Endothelial cell of umbilical vein (primary cell): Measurements from ENCODE around the gene AGTPBP1.

Source experiments
- EZH2 ChIP-seq: IDR thresholded peaks from 2 replicates; pipeline ENCODE4 v1.6.1; 2012; ENCODE audit warnings: borderline replicate concordance, low read depth, mild to moderate bottlenecking, moderate library complexity, low read length, inconsistent platforms; ENCODE audit not compliant: severe bottlenecking
- POLR2A ChIP-seq: IDR thresholded peaks from 2 replicates; pipeline ENCODE4 v1.6.1; 2012; ENCODE audit warnings: low read depth, mild to moderate bottlenecking, control low read depth, low read length
- TF ChIP-seq, protein P1 (sequence below): IDR thresholded peaks from 2 replicates; pipeline ENCODE4 v1.6.1; 2011; ENCODE audit not compliant: insufficient read depth, insufficient read length
- TF ChIP-seq, protein P2 (sequence below), 2 donors: IDR thresholded peaks; 1 replicate in 1 of 2; 2 replicates in 1 of 2; pipeline ENCODE4 v1.5.1; 2011; ENCODE audit warnings: low read length in 2 of 2, mild to moderate bottlenecking in 2 of 2, moderate library complexity in 2 of 2, control low read depth in 1 of 2, inconsistent platforms in 1 of 2, low read depth in 1 of 2; ENCODE audit not compliant: insufficient read depth in 1 of 2; ENCODE audit errors: extremely low read depth in 1 of 2

DNA sequence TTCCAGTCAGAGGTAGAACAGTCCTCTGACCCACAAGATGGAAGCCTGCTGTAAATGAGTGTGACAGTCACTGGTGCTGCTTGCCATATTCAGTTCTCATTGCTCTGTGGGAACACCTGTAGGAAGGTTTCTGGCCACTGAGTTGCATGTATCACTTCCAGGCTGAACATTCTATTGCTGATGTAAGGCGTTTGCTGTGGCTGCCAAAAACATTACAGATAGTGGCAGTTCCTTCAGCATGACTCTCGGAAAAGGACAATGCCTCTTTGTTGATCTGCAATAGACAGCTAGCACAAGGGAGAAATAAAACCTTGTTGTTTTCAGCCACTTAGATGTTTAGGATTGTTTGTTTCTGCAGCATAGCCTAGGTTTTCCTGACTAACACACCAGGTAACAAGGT lies 217.2 kb downstream of the AGTPBP1 start:
- no peak for TF ChIP-seq POLR2A
- TF ChIP-seq, protein P1, sequence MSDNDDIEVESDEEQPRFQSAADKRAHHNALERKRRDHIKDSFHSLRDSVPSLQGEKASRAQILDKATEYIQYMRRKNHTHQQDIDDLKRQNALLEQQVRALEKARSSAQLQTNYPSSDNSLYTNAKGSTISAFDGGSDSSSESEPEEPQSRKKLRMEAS = no peak
- TF ChIP-seq, protein P2, sequence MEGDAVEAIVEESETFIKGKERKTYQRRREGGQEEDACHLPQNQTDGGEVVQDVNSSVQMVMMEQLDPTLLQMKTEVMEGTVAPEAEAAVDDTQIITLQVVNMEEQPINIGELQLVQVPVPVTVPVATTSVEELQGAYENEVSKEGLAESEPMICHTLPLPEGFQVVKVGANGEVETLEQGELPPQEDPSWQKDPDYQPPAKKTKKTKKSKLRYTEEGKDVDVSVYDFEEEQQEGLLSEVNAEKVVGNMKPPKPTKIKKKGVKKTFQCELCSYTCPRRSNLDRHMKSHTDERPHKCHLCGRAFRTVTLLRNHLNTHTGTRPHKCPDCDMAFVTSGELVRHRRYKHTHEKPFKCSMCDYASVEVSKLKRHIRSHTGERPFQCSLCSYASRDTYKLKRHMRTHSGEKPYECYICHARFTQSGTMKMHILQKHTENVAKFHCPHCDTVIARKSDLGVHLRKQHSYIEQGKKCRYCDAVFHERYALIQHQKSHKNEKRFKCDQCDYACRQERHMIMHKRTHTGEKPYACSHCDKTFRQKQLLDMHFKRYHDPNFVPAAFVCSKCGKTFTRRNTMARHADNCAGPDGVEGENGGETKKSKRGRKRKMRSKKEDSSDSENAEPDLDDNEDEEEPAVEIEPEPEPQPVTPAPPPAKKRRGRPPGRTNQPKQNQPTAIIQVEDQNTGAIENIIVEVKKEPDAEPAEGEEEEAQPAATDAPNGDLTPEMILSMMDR (IDR thresholded peaks at IDR 0.05; ENCODE audit: extremely low read depth in 1 of 2, insufficient read depth in 1 of 2, low read depth in 1 of 2, low read length in 2 of 2) = no peak
- no peak for TF ChIP-seq EZH2
